Skeletal muscle satellite cell (primary cell): ENCODE results near the gene RASSF5.

ENCODE experiments used
- H3K27me3 ChIP-seq: 2 replicates; pipeline ENCODE4 v1.7.0; 2013; ENCODE audit warnings: low read length; ENCODE audit not compliant: control insufficient read depth, insufficient read depth
- H3K36me3 ChIP-seq: 2 replicates; pipeline ENCODE4 v1.7.0; 2013; ENCODE audit warnings: mild to moderate bottlenecking, control low read depth, low read length; ENCODE audit not compliant: insufficient read depth
- H3K4me1 ChIP-seq: 2 replicates; pipeline ENCODE4 v1.7.0; 2013; ENCODE audit warnings: low read length; ENCODE audit not compliant: control insufficient read depth, insufficient read depth
- H3K4me2 ChIP-seq: 2 replicates; pipeline ENCODE4 v1.7.0; 2013; ENCODE audit warnings: mild to moderate bottlenecking, low read length
- H3K4me3 ChIP-seq: 2 replicates; pipeline ENCODE4 v1.7.0; 2013; ENCODE audit warnings: low read length
- H3K9ac ChIP-seq: 2 replicates; pipeline ENCODE4 v1.7.0; 2013; ENCODE audit warnings: mild to moderate bottlenecking, low read depth, low read length, moderate library complexity
- H3K9me3 ChIP-seq: replicated peaks from 2 replicates; pipeline ENCODE4 v1.7.0; 2013; ENCODE audit warnings: mild to moderate bottlenecking, control low read depth, low read length

The RASSF5 gene

GRCh38 chr1:206500046-206500445 lies 7.3 kb upstream of the RASSF5 start:
- Histone ChIP-seq H3K4me3 (no peak overlapping the region), H3K9me3 (no peaks in the 10 kb centered on the region), H3K9ac (no peak overlapping the region), H3K4me1 (peaks cover 36% of the 10 kb centered on the region), H3K4me2 (no peak overlapping the region), H3K36me3 (peaks cover 8% of the 10 kb centered on the region), H3K27me3 (no peaks in the 10 kb centered on the region)

GRCh38 chr1:206501881-206502280 lies 5.5 kb upstream of the RASSF5 start:
- no peaks in the 10 kb centered on the region for H3K36me3 ChIP-seq
- peaks cover 5% of the 10 kb centered on the region for H3K27me3 ChIP-seq
- H3K4me3 ChIP-seq = no peak overlapping the region
- peak overlapping the region; percentile 4 for H3K9ac ChIP-seq
- peak overlapping the region; percentile 49 for H3K4me2 ChIP-seq
- H3K9me3 ChIP-seq = no peaks in the 10 kb centered on the region
- H3K4me1 ChIP-seq = peaks cover 36% of the 10 kb centered on the region

- H3K4me1 ChIP-seq = peaks cover 39% of the 10 kb centered on the region
- H3K4me2 ChIP-seq = no peak overlapping the region
- no peaks in the 10 kb centered on the region for H3K9me3 ChIP-seq
- no peak overlapping the region for H3K4me3 ChIP-seq
- no peaks in the 10 kb centered on the region for H3K36me3 ChIP-seq
- no peak overlapping the region for H3K9ac ChIP-seq
- peaks cover 8% of the 10 kb centered on the region for H3K27me3 ChIP-seq
These were observed 4.9 kb upstream of the RASSF5 start for GRCh38 chr1:206502403-206502802.

GRCh38 chr1:206502812-206503211 lies 4.5 kb upstream of the RASSF5 start:
- peaks cover 8% of the 10 kb centered on the region for H3K27me3 ChIP-seq
- peaks cover 39% of the 10 kb centered on the region for H3K4me1 ChIP-seq

GRCh38 chr1:206503591-206504362 lies 3.6 kb upstream of the RASSF5 start:
- Histone ChIP-seq H3K27me3 (peaks cover 16% of the 10 kb centered on the region), H3K4me1 (peaks cover 39% of the 10 kb centered on the region), H3K9me3 (no peaks in the 10 kb centered on the region), H3K9ac (peak overlapping the region; percentile 49), H3K4me3 (no peak overlapping the region), H3K4me2 (peak overlapping the region; percentile 58), H3K36me3 (no peaks in the 10 kb centered on the region)

More at GRCh38 chr1:206502812-206503211, 4.5 kb upstream of the RASSF5 start:
- Histone ChIP-seq H3K36me3 (no peaks in the 10 kb centered on the region), H3K4me2 (no peak overlapping the region), H3K9ac (no peak overlapping the region), H3K4me3 (no peak overlapping the region), H3K9me3 (no peaks in the 10 kb centered on the region)

- no peak overlapping the region for H3K9ac ChIP-seq
- H3K27me3 ChIP-seq = peaks cover 19% of the 10 kb centered on the region
- peak overlapping the region; percentile 63 for H3K4me2 ChIP-seq
- H3K36me3 ChIP-seq = no peaks in the 10 kb centered on the region
- peaks cover 39% of the 10 kb centered on the region for H3K4me1 ChIP-seq
- H3K4me3 ChIP-seq = no peak overlapping the region
- no peaks in the 10 kb centered on the region for H3K9me3 ChIP-seq
These were observed 3.0 kb upstream of the RASSF5 start for GRCh38 chr1:206504363-206504713.

- Histone ChIP-seq H3K9ac (no peak overlapping the region), H3K27me3 (peaks cover 19% of the 10 kb centered on the region), H3K36me3 (no peaks in the 10 kb centered on the region), H3K9me3 (no peaks in the 10 kb centered on the region), H3K4me3 (no peak overlapping the region), H3K4me2 (no peak overlapping the region), H3K4me1 (peaks cover 37% of the 10 kb centered on the region)
These were observed 1.5 kb upstream of the RASSF5 start for GRCh38 chr1:206505702-206506355.

GRCh38 chr1:206506405-206507283 lies 687 bp upstream of the RASSF5 start:
- Histone ChIP-seq H3K9me3 (no peaks in the 10 kb centered on the region), H3K4me1 (peaks cover 29% of the 10 kb centered on the region), H3K9ac (no peak overlapping the region), H3K27me3 (peaks cover 19% of the 10 kb centered on the region), H3K4me2 (peak overlapping the region; percentile 88), H3K4me3 (peak overlapping the region; percentile 72), H3K36me3 (no peaks in the 10 kb centered on the region)

GRCh38 chr1:206508130-206508889 lies 979 bp downstream of the RASSF5 start:
- no peak overlapping the region for H3K4me3 ChIP-seq
- peaks cover 19% of the 10 kb centered on the region for H3K27me3 ChIP-seq
- peak overlapping the region; percentile 88 for H3K4me2 ChIP-seq
- H3K9me3 ChIP-seq = no peaks in the 10 kb centered on the region
- peaks cover 29% of the 10 kb centered on the region for H3K4me1 ChIP-seq
- no peaks in the 10 kb centered on the region for H3K36me3 ChIP-seq
- no peak overlapping the region for H3K9ac ChIP-seq

- H3K27me3 ChIP-seq = peaks cover 19% of the 10 kb centered on the region
- peaks cover 29% of the 10 kb centered on the region for H3K4me1 ChIP-seq
- no peak overlapping the region for H3K9ac ChIP-seq
- no peak overlapping the region for H3K4me2 ChIP-seq
- H3K36me3 ChIP-seq = no peaks in the 10 kb centered on the region
- H3K4me3 ChIP-seq = no peak overlapping the region
- no peaks in the 10 kb centered on the region for H3K9me3 ChIP-seq
These were observed 1.6 kb downstream of the RASSF5 start for GRCh38 chr1:206508956-206509355.
